HFFc6 (cell line): Measurements from ENCODE around the gene PSMD14. TPM values are rescaled to one million over a fixed set of nuclear protein-coding genes. Genes with fewer than 3 reads are reported as not detected.

Source experiments
- DNase-seq: peaks from one replicate; pipeline ENCODE4 v3.0.0-alpha.2; 2018
- H3K27ac Mint-ChIP-seq: 2 replicates; pipeline ENCODE4 v1.8.0; 2020; ENCODE audit warnings: mild to moderate bottlenecking, mixed read lengths
- H3K27me3 Mint-ChIP-seq: 2 replicates; pipeline ENCODE4 v1.8.0; 2021; ENCODE audit warnings: mild to moderate bottlenecking, moderate library complexity, mixed read lengths; ENCODE audit not compliant: insufficient read depth
- H3K36me3 Mint-ChIP-seq: 2 replicates; pipeline ENCODE4 v1.8.0; 2021; ENCODE audit warnings: low read depth, mixed read lengths
- H3K4me1 Mint-ChIP-seq: 2 replicates; pipeline ENCODE4 v1.8.0; 2020; ENCODE audit warnings: low read depth, mixed read lengths
- H3K4me3 Mint-ChIP-seq: 2 replicates; pipeline ENCODE4 v1.8.0; 2020; ENCODE audit warnings: mild to moderate bottlenecking, moderate library complexity, mixed read lengths
- H3K9me3 Mint-ChIP-seq: 2 replicates; pipeline ENCODE4 v1.8.0; 2020; ENCODE audit warnings: mild to moderate bottlenecking, mixed read lengths
- CTCF ChIP-seq: fragments of 200-600 bp; sonication (generic); IDR thresholded peaks from 2 replicates; pipeline ENCODE4 v1.5.0; 2021; ENCODE audit warnings: antibody characterized with exemption, mild to moderate bottlenecking
- total RNA-seq, 6 experiments: library from RNA; stranded (reverse); fragmentation: NEBNext Ultra II Directional; extraction: Animal tissue kit (Norgen Biotek cat#: 25700); gene quantifications; 2 replicates in 1 of 6; 3 replicates in 5 of 6; pipeline ENCODE4 v1.2.3, GENCODE V29; 2021

PSMD14 gene
- total RNA-seq, 6 experiments from 2014 or later: 74.7 to 88.8 (median 78.7) TPM

- TF ChIP-seq CTCF: no peak
- Mint-ChIP-seq H3K4me1 (peaks cover 15% of the 10 kb centered on the region), H3K9me3 (no peaks in the 10 kb centered on the region), H3K27me3 (no peaks in the 10 kb centered on the region), H3K4me3 (no peak overlapping the region), H3K36me3 (peaks cover 15% of the 10 kb centered on the region), H3K27ac (no peak overlapping the region)
- DNase-seq: no peak
These were observed 99.4 kb downstream of the PSMD14 start for GRCh38 chr2:161407597-161407996.

DNA sequence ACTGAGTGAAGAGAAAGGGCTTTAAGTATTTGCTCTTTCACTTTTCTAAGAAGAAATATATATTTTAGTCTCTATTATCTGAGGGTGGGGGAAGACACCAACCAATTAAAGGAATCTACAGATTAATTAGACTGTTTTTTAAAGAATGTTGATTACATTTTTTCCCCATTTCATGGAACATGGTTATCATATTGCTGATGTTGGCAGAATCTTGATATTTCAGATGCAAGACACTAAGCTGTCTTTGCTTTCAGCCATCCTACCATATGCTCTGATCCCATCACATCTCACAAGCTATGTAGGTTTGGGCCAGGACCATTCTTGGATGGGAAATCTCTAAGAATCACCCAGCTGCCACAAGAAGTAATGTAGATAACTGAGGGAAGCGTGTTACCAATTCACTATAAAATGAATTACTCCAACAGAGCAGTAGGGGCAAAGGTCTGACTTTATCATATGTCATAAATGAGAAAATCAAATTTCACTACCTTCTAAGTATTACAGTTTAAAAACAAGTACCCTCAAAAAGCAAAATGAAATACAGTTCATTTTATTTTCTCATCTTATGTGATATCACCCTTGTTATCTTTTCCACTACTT, 101.2 kb downstream of the PSMD14 start:
- Mint-ChIP-seq H3K27ac (no peak overlapping the region), H3K4me1 (peaks cover 23% of the 10 kb centered on the region)

DNA sequence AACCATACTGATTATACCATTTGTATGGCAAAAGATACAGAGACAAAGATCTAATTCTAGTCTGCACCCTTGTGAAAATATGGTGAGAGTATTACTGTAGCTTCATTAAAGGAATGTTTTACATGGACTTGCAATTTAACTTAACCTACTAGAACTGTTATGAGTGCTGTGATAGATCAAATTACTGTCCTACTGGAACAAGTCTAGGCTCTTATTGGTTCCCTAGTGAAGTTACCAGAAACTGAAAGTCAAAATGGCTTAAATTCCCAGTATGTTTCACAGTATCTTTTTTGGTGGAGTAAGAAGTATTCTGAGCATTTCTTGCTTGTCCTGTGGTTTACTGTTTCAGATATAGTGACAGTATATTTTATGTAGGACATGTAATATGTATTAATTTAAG, 104.1 kb downstream of the PSMD14 start:
- no peak for TF ChIP-seq CTCF
- Mint-ChIP-seq H3K4me3 (no peak overlapping the region), H3K27me3 (peaks cover 21% of the 10 kb centered on the region), H3K36me3 (peaks cover 9% of the 10 kb centered on the region), H3K9me3 (no peaks in the 10 kb centered on the region), H3K27ac (no peak overlapping the region), H3K4me1 (peaks cover 50% of the 10 kb centered on the region)
- DNase-seq: no peak

More for the DNA sequence above, 101.2 kb downstream of the PSMD14 start:
- H3K4me3 Mint-ChIP-seq: no peak overlapping the region
- peaks cover 9% of the 10 kb centered on the region for H3K36me3 Mint-ChIP-seq
- H3K9me3 Mint-ChIP-seq: no peaks in the 10 kb centered on the region
- no peaks in the 10 kb centered on the region for H3K27me3 Mint-ChIP-seq
- TF ChIP-seq CTCF: no peak
- DNase-seq: no peak

DNA sequence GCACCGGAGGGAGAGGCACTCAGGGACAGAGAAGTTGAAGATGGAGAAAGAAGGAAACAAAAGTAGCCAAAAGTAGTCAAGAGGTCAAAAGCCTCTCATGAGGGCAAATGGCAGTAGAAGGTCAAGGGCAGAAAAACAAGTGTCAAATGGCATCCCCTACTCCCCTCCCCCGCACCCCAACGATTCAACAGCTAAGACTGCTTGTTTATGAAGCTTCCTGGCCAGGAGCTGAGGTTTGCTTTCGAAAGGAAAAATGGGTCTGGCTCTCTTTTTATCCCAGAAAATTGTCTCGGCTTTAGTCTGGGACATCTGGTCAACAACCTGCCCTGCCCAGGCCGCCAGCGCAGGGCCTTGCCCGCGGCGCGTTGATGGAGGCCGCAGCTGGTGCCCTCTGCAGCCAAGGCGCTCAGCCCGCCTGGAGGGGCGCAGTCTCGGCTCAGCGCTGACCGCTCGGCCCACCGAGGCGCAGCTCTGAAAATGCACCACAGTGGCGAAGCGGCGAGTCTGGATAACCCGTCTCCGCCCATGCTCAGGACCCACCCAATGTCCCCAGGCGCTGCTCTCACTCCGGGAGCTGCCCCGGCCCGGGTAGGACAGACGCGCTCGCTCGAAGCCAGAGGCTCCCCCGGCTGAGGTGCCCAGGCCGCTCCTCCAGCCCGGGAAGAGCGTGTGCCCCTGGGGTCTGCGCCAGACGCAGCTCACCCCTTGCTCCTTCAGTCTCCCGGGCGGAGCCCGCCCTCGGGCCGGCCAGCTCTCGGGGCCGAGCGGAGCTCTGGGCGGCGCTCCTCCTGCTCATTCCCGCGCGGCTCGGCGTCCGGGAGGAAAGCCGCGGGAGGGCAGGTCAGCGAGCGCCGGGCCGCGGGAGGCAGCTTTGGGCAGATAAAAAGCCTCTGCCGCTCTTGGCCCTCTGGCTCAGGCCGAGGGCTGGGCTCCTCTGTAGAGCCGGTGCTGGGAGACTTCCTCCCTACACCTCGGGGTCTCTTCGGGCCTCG, 106.1 kb downstream of the PSMD14 start:
- Mint-ChIP-seq H3K4me1 (peaks cover 70% of the 10 kb centered on the region), H3K27me3 (peaks cover 40% of the 10 kb centered on the region), H3K27ac (no peak overlapping the region), H3K36me3 (peaks cover 9% of the 10 kb centered on the region), H3K9me3 (no peaks in the 10 kb centered on the region), H3K4me3 (peak overlapping the region; percentile 83)
- peak; percentile 8; the same call in 1 of the 2 replicates for TF ChIP-seq CTCF
- peak; percentile 19 for DNase-seq

DNA sequence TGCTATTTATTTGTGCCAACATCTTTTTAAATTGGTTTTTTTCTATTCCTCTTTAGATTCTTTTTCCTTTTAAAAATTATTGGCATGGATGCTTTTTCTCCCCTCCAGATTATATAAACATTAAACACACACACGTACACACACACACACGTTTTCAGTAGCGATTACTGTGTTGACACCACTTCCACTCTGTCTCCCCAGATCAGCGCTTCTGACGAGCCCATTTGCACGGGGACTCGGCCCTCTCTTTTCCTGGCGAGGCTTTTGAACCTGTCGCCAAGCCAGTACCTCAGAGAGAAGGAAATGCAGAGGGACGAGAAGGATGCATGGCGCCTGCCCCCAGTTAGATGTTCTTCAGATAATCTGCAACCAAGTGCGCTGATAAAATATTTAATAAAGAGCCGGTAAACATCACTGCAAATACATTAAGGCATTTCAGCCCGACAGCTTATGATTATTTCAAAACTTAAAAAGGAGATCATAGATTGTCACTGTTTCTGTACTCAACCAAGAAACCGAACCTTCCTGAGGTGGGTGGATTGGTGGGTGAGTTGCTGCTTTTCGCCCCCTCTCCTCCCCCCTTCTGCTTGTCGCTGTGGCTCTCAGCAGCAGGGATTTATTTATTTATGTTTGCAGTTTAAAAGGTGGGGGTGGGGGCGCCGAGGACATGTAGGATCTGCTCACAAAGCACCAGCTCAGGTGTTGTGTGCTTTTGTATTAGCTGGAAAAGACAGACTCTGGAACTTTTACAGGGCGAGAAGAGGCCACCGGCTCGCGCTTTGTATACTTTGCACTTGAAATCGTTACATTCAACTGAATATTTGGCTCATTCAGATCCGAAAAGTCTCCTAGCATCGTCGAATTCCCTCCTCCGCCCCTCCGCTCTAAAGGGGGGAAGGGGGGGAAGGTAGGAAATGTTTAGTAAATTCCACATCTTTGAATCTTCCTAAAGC, 107.1 kb downstream of the PSMD14 start:
- Mint-ChIP-seq H3K36me3 (peaks cover 9% of the 10 kb centered on the region), H3K4me3 (peak overlapping the region; percentile 83), H3K27ac (no peak overlapping the region), H3K27me3 (peaks cover 44% of the 10 kb centered on the region), H3K4me1 (peaks cover 71% of the 10 kb centered on the region), H3K9me3 (no peaks in the 10 kb centered on the region)
- no peak for DNase-seq
- no peak for TF ChIP-seq CTCF
